Hematopoietic multipotent progenitor cell treated with erythropoietin and hydrocortisone succinate and interleukin-3 and kit ligand, for 8 days (in vitro differentiated cells): ENCODE measurements around the gene CYP4F3.
"Not testable (repeated sequence)": the region's sequence is repeated elsewhere in the genome, so short reads cannot be mapped to it uniquely, and the experiment has no call there.

Source experiments
- DNase-seq: peaks from one replicate; pipeline ENCODE4 v3.0.0-alpha.2; 2015

The CYP4F3 gene

DNA sequence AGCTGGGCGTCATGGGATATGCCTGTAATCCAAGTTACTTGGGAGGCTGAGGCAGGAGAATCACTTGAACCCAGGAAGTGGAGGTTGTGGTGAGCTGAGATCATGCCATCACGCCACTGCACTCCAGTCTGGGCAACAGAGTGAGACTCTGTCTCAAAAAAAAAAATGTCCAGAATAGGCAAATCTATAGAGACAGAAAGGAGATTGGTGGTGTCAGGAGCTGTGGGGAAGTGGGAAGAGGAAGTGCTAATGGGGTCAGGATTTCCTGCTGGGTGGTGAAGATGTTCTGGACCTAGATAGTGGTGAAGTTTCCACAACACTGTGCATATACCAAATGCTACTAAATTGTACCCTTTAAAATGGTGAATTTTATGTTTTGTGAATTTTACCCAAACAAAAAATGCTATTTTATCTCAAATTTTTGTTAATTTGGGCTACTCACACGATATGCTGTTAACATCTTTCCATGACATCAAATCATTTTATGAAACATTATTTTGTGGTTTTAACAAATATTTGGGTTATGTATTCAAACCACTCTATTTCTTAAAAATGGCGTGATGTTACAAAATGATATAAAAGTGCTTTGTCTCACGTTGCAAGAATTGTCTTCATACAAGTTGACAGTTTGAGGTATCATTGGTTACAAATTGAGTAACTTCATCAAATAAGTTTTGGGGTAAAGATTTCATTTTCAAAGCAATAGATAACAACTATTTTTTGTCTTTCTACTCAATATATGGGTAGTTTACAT lies 7.4 kb upstream of the CYP4F3 start:
- DNase-seq = no peak

DNA sequence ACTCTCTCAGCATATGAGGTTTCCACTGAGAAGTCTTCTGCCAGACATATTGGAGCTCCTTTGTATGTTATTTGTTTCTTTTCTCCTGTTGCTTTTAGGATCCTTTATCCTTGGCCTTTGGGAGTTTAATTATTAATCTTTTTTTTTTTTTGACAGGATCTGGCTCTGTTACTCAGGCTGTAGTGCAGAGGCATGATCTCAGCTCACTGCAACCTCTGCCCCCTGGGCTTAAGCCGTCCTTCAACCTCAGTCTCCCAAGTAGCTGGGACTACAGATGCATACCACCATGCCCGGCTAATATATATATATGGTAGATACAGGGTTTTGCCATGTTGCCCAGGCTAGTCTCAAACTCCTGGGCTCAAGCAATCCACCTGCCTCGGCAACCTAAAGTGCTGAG lies 6.6 kb upstream of the CYP4F3 start:
- no peak for DNase-seq

DNA sequence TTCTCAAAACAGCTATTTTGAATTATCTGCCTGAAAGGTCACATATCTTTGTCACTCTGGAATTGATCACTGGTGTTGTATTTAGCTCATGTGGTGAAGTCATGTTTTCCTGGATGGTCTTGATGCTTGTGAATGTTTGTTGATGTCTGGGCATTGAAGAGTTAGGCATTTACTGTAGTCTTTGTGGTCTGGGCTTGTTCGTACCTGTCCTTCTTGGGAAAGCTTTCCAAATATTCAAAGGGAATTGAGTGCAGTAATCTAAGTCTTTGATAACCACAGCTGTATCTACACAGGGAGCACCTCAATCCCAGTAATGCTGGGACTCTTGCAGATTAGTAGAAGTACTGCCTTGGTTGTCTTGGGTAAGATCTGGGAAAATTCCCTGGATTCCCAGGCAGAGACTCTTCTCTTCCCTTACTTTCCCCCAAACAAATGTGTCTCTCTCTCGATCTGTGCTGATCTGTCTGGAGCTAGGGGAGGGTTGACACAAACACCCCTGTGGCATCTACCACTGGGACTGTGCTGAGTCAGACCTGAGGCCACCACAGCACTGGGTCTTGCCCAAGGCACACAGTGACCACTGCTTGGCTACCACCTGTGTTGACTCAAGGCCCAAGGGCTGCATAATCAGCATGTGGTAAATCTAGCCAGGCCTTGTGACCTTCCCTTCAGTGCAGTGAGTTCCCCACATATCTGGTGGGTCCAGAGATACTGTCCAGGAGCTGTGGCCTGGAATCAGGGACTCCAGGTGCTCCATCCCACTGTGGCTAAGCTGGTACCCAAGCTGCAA lies 5.5 kb upstream of the CYP4F3 start:
- DNase-seq = no peak

DNA sequence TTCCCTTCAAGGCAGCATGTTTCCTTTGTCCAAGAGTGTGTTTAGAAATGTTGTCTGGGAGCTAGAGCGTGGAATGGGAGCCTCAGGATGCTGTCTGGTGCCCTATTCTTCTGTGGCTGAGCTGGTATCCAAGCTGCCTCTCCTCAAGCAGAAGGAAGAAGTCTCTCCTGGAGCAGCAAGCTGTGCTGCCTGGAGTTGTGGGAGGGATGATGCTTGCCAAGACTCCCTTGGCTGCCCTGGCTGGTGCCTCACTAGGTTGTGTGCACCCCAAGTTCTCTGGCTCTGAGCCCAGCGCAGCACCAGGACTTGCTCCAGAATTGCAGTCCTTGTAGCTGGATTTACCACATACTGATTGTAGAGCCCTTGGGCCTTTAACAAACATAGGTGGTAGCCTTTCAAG lies 4.7 kb upstream of the CYP4F3 start:
- DNase-seq = no peak

DNA sequence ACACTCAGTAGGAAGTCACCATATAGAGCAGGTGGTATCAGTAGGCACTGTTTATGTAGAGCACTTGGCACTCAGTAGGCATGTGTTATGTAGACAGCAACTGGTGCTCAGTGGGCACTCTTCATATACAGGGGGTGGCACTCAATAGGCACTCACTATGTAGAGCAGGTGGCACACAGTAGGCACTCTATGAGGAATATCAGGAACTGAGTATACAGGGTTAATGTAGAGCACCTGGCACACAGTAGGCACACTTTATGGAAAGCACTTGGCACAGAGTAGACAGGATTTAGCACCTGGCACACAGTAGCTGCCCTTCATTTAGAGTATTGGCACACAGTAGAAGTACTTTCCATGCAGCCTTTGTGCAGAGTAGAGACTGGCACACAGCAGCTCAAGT lies 1.1 kb upstream of the CYP4F3 start:
- DNase-seq = no peak

DNA sequence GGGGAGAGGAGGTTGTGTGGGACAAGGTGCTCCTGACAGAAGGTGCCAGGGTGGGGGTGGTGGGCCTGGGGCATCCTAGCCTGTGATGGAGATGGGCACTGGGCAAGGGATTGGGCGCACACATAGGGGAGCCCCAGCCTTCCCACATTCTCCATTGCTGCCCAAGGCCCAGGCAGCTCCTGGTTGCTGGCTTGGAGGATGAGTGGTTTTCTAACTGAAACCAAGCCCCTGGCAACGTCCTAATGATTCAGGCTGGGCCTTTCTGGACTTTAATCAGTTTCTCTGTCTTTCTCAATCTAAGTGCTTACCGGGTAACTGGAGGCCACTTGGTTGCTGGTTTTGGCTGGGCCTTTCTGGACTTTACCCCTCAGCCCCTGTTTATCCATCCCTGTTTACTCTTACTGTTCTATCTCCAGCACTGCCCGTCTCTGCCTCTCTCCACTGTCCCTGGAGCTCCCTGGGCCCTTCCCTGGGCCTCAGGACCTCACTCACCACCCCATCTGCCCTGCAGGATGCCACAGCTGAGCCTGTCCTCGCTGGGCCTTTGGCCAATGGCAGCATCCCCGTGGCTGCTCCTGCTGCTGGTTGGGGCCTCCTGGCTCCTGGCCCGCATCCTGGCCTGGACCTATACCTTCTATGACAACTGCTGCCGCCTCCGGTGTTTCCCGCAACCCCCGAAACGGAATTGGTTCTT lies 354 bp downstream of the CYP4F3 start:
- DNase-seq = no peak

DNA sequence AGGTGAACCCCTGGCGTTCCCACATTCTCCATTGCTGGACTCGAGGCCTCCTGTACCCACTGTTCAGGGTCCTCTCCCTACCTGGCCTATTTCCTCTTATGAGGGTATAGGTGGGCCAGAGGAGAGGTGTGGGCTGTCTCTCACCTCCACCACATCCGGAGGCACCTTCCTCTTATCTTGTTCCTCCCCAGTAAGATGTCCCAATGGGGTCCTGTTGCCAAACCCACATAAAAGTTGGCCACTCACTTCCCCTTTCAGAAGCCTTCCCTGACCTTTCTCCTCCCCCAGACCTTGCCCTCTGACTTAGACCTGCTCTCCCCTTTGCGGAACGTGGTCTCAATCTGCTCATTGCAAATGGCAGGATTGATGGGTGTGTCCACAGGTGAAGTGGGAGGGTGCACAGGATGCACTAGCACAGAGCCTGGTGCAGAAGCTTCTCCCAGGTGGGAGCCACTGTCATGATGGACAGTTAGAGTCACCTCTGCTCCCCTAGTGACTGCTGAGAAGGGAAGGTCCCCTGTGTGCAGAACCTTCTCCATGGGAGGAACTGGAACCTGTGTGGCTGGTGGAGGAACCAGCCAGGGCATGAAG lies 1.3 kb downstream of the CYP4F3 start:
- DNase-seq = peak; percentile 33

DNA sequence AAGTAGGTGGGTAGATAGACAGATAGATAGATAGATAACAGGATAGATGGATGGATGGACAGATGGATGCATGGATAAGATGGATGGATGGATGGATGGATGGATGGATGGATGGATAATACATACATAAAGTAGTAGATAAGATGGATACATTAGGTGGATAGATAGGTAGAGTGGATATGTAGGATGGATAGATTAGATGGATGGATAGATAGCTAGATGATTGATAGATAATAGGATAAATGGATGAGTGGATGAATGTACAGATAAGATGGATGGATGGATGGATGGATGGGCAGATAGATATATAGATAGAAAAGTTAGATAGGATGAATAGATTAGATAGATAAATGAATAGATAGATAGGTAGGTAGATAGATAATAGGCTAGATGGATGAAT lies 2.1 kb downstream of the CYP4F3 start:
- DNase-seq = no peak

DNA sequence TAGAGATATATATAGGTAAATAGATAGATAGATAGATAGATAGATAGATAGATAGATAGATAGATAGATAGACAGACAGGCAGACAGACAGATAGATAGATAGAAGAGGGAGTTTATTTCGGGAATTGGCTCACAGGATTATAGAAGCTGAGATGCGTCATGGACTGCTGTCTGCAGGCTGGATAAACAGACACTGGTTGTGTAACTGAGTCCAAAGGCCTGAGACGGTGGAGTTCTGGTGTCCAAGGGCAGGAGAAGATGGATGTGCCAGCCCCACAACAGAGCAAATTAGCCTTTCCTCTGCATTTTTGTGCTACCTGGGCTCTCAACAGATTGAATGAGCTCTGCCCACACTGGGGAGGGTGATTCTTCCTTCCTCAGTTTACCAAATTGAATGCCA lies 2.7 kb downstream of the CYP4F3 start:
- no peak for DNase-seq

DNA sequence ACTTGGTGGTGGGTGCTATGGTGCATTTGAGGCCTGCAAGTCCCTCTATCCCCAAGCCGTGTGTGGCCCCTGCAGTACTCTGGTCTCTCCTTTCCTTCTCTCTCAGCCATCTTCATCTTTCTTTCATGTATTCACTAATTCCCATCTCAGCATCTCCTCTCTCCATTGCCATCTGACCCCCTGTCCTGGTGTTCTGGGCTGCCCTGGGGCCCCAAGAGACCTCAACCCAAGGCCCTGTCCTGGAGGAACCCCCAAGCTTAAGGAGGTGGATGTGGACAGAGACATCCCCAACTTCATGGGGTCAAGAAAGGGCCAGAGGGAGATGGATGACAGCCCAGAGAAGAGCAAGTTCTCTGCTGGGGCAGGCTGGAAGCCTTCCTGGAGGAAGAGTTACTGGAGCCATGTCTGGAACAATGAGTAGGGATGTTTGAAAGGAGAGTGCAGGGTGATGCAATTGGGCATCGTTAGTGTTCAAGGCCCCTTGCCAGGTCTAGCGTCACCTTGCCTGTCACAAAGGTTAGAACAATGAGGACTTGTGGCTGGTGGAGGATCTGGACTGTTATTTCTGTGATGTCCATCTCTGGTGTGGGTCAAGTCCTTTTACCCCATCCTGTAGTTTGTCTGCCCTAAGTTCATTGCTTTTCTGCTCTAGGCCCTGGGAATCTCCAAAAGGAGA lies 3.5 kb downstream of the CYP4F3 start:
- no peak for DNase-seq

DNA sequence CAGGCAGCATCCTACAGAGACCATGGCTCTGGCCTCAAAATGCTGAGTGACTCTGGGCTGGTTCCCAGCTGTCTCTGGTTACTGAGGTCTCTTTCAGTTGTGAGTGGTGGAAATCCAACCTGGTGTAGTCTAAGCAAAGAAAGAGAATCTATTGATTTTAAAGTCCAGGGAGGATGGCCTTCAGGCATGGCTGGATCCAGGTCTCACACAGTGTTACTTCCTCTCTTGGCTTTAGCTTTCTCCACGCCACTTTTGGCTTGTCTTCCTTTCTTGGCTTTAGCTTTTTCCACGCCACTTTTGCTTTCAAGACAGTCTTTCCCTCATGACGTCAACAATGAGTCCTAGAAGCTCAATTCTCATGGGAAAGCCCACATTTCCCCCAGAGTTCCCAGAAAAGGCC lies 4.1 kb downstream of the CYP4F3 start:
- DNase-seq = no peak

DNA sequence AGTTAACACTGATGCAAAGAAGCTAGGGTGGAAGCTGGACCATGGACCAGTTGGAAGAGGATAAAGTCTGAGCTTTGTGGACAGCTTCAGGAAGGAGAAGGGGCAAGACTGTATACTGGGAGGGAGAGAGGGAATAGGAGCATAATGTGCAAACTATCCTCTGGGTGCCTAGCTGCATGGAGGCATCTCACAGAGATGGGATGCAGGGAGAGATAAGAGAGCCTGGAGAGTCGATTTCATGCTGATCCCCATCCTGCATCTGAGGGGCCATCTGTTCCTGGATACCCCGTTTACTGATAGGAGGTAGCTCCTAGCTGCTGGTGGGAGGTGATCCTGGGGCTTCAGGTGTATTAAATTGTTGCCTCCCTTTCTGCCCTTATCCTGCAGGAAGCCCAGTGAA lies 8.8 kb downstream of the CYP4F3 start:
- no peak for DNase-seq

DNA sequence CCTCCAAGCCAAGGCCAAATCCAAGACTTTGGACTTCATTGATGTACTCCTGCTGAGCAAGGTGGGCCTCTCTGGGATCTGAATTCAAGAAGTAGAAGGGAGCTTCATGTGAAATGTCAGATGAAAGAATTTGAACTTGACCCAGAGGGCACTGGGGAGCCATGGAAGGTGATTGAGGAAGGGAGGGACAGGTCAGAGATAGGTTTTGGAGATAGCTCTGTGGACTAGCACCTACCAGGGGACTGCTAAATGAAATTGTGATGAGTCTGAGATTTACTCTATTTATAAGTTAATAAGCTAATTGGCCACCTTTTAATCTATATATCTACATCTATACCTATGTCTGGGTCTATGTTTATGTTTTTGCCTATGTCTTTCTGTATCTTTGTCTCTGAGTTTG lies 9.4 kb downstream of the CYP4F3 start:
- DNase-seq = not testable (repeated sequence)

DNA sequence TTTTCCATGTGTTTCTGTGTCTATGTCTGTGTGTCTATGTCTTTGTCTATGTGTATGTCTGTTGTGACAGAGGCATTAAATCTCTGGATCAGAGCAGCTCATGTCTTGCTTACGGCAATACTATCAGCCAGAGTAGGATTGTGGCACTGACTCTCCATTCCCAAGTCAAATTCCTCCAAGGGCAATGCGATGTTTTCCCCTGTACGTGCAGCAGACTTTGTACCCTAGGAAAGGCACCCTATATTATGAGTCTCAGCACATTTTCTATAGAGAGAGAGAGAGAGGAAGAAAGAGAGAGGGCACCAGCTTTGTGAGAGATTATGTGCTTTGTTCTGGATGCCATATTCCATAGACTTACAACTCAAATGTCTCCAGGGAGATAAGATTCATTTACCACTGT lies 11.1 kb downstream of the CYP4F3 start:
- DNase-seq = no peak

DNA sequence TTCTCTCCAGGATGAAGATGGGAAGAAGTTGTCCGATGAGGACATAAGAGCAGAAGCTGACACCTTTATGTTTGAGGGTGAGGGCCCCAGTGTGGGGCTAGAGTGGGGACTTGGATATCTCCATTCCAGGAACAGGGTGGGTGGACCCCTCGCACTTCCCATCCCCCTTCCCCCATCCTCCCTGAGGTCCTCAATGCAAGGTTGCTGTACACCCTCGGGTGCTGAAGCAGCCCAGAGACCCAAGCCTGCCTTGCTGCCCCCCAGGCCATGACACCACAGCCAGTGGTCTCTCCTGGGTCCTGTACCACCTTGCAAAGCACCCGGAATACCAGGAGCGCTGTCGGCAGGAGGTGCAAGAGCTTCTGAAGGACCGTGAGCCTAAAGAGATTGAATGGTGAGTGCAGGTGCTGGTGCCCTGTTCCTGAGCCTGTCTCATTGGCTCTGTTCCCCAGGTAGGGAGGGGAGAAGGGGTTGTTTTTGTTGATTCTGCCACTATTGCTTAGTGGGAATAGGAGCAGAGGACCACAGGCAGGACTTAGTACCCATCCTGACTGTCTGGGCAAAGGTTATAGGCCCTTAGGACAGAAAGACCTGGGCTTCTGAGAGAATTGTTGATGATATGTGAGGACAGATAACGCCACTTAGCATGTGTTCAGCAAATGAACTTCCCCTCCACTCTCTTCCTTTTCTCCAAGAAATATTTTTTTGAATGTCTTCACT lies 12.0 kb downstream of the CYP4F3 start:
- no peak for DNase-seq

DNA sequence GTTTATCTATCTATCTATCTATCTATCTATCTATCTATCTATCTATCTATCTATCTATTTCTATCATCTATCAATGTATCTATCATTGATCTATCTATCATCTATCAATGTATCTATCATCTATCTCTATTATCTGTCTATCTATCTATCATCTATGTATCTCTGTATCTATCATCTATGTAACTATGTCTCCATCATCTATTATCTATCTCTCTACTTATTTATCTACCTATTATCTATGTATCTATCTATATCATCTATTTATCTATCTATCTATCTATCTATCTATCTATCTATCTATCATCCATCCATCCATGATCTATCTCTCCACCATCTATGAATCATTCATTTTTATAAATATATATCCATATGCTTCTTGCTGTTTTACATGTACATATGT lies 15.8 kb downstream of the CYP4F3 start:
- no peak for DNase-seq

DNA sequence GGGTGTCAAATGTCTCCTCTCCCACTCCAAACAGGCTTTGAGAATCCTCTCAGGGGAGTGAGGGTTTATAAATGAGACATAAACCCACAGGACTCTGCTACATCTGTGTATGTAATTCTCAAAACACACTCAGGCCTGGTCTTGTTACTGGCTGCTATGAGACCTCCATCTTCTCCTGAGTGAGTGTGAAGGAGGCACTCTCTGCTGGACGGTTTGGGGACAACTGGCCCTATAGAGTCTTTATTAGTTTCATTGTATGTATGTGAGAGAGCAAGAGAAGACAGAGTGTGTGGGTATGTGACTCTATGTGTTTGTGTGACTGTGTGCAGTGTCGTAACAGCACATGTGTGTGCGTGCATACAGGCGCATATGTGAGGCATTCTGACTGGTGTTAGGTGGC lies 22.6 kb downstream of the CYP4F3 start:
- no peak for DNase-seq

DNA sequence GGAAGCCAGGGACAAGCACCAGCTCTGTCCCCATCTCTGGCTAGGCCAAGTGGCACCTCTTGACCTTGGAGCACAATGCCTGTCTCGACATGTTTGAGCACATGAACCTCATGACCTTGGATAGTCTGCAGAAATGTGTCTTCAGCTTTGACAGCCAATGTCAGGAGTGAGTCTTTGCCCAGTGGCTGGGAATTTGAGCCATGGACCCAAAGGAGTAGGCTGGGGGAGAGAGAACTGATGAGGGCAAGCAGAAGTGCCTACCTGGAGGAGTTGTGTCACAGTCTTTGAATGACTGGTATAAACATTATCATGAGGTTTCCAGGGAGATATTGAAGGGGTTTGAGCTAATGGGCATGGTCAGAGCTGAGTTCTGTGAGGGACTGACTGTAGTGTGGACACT lies 25.5 kb downstream of the CYP4F3 start:
- no peak for DNase-seq

DNA sequence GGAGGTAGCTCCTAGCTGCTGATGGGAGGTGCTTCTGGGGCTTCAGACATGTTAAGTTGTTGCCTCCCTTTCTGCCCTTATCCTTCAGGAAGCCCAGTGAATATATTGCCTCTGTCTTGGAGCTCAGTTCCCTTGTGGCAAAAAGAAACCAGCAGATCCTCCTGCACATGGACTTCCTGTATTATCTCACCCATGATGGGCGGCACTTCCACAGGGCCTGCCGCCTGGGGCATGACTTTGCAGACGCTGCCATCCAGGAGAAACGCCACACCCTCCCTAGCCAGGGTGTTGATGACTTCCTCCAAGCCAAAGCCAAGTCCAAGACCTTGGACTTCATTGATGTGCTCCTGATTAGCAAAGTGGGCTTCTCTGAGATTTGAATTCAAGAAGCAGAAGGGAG lies 26.2 kb downstream of the CYP4F3 start:
- peak; percentile 48 for DNase-seq

DNA sequence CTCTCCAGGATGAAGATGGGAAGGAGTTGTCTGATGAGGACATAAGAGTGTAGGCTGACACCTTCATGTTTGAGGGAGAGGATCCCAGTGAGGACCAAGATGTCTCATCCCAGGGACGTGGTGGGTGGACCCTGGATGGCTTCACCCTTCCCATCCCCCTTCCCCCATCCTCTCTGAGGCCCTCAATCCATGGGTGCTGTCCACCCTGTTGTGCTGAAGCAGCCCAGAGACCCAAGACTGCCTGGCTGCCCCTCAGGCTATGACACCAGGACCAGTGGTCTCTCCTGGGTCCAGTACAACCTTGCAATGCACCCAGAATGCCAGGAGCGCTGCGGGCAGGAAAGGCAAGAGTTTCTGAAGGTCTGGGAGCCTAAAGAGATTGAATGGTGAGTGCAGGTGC lies 28.7 kb downstream of the CYP4F3 start:
- DNase-seq = no peak

DNA sequence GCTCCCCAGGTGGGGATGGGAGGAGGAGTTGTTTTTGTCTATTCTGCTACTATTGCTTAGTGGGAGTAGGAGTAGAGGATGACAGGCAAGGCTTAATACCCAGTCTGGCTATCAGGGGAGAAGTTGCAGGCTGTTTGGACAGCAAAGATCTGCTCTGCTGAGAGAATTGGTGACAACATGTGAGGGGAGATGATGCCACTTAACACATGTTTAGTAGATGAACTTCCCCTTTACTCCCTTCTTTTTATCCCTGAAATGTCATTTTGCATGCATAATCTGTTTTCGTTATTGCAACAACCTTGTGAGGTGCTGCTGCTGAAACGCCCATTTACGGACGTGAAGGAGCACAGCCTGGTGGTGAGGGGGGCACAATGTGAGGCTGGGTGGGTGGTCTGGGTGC lies 29.2 kb downstream of the CYP4F3 start:
- no peak for DNase-seq

DNA sequence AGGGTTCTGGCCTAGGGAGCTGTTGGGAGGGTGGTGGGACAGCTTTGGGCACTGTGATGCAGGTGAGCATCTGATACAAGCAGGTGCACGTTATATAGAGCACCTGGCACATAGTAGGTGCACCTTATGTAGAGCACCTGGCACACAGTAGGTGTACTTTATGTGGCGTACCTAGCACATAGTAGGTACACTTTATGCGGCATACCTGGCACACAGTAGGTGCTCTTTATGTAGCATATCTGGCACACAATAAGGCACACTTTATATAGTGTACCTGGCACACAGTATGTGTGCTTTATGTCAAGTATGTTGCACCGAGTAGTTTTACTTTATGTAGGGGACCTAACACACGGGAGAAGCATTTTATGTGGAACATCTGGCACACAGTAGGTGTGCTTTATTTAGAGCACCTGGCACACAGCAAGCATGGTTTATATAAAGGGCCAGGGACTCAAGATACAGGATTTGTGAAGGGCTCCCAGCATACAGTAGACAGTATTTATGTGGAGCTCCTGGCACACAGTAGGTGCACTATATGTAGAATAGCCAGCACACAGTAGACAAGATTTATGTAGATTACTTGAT lies 30.6 kb downstream of the CYP4F3 start:
- DNase-seq = no peak
